Measurements from ENCODE around the gene PHACTR1. TPM values are rescaled to one million over a fixed set of nuclear protein-coding genes. Genes with fewer than 3 reads are reported as not detected.

Gene PHACTR1
- total and polyA plus RNA-seq, 4 donors: 0.31 to 1.5 (median 0.79) TPM

GRCh38 chr6:12927746-12928145 is 211.2 kb downstream of the PHACTR1 start:
- Histone ChIP-seq H3K4me1 (ENCODE audit: control insufficient read depth in 4 of 4, insufficient read depth in 4 of 4, low read length in 3 of 4) (no peaks in the 10 kb centered on the region), H3K4me3 (ENCODE audit: low read depth in 1 of 3, low read length in 3 of 3) (no peak overlapping the region), H3K27ac (ENCODE audit: low read depth in 1 of 2, low read length in 2 of 2) (no peak overlapping the region), H3K9me3 (ENCODE audit: control insufficient read depth in 4 of 4, low read length in 3 of 4) (no peaks in the 10 kb centered on the region), H3K9ac (ENCODE audit: low read depth in 1 of 2, low read length in 2 of 2) (no peak overlapping the region), H3K27me3 (ENCODE audit: control insufficient read depth in 4 of 4, insufficient read depth in 4 of 4, low read length in 3 of 4) (peaks cover 0 to 5% (median 0%) of the 10 kb centered on the region in 4 donors), H3K36me3 (ENCODE audit: control insufficient read depth in 4 of 4, insufficient read depth in 3 of 4, low read depth in 1 of 4, low read length in 3 of 4) (no peaks in the 10 kb centered on the region)
- WGBS: 71% methylated on average over 5 of the region's 5 CpGs
- TF ChIP-seq, protein P1, sequence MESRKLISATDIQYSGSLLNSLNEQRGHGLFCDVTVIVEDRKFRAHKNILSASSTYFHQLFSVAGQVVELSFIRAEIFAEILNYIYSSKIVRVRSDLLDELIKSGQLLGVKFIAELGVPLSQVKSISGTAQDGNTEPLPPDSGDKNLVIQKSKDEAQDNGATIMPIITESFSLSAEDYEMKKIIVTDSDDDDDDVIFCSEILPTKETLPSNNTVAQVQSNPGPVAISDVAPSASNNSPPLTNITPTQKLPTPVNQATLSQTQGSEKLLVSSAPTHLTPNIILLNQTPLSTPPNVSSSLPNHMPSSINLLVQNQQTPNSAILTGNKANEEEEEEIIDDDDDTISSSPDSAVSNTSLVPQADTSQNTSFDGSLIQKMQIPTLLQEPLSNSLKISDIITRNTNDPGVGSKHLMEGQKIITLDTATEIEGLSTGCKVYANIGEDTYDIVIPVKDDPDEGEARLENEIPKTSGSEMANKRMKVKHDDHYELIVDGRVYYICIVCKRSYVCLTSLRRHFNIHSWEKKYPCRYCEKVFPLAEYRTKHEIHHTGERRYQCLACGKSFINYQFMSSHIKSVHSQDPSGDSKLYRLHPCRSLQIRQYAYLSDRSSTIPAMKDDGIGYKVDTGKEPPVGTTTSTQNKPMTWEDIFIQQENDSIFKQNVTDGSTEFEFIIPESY (IDR thresholded peaks at IDR 0.05): no peak
- TF ChIP-seq GABPA (IDR thresholded peaks at IDR 0.05 in 1 of 2, conservative IDR thresholded peaks at IDR 0.05 in 1 of 2): no peak
- no peak for DNase-seq (ENCODE audit: low spot score)

DNA sequence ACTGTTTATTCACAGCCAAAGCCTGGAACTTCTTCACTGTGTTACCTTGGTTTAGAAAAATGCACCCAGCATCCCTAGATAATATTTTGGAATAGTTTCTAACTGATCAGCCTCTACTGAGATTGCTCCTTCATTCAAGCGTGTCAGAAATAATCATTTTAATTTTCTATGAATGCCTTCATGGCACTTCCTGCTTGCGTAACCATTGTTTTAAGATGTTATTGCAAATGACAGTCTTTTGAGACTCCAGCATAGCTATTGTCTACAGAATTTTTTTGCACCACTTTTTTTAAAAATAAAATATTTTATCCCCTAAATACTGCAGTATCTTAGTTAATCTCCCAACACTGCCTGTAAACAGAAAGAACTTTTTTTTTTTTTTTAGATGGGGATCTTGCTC is 213.1 kb downstream of the PHACTR1 start:
- Histone ChIP-seq H3K27me3 (ENCODE audit: control insufficient read depth in 4 of 4, insufficient read depth in 4 of 4, low read length in 3 of 4) (peaks cover 0 to 5% (median 0%) of the 10 kb centered on the region in 4 donors), H3K4me3 (ENCODE audit: low read depth in 1 of 3, low read length in 3 of 3) (no peak overlapping the region), H3K4me1 (ENCODE audit: control insufficient read depth in 4 of 4, insufficient read depth in 4 of 4, low read length in 3 of 4) (no peaks in the 10 kb centered on the region), H3K36me3 (ENCODE audit: control insufficient read depth in 4 of 4, insufficient read depth in 3 of 4, low read depth in 1 of 4, low read length in 3 of 4) (no peaks in the 10 kb centered on the region), H3K27ac (ENCODE audit: low read depth in 1 of 2, low read length in 2 of 2) (no peak overlapping the region), H3K9ac (ENCODE audit: low read depth in 1 of 2, low read length in 2 of 2) (no peak overlapping the region), H3K9me3 (ENCODE audit: control insufficient read depth in 4 of 4, low read length in 3 of 4) (no peaks in the 10 kb centered on the region)
- WGBS: 69% methylated on average over 2 of the region's 2 CpGs
- no peak for DNase-seq (ENCODE audit: low spot score)
- TF ChIP-seq RAD21 (IDR thresholded peaks at IDR 0.05) (no peak), REST (IDR thresholded peaks at IDR 0.05) (no peak), EGR1 (IDR thresholded peaks at IDR 0.05; ENCODE audit: low read depth in 2 of 2) (no peak), TAF1 (conservative IDR thresholded peaks at IDR 0.05) (no peak), JUND (IDR thresholded peaks at IDR 0.05) (no peak), MAX (IDR thresholded peaks at IDR 0.05) (no peak), ATF3 (IDR thresholded peaks at IDR 0.05) (no peak), SP1 (IDR thresholded peaks at IDR 0.05) (no peak), FOXA1 (IDR thresholded peaks at IDR 0.05) (no peak), FOXA2 (IDR thresholded peaks at IDR 0.05) (no peak), RXRA (IDR thresholded peaks at IDR 0.05) (no peak), HNF4A (conservative IDR thresholded peaks at IDR 0.05) (no peak), HNF4G (IDR thresholded peaks at IDR 0.05) (no peak), CTCF (IDR thresholded peaks at IDR 0.05; ENCODE audit: low read depth, low read length, missing input control) (no peak), GABPA (IDR thresholded peaks at IDR 0.05 in 1 of 2, conservative IDR thresholded peaks at IDR 0.05 in 1 of 2) (no peak), YY1 (IDR thresholded peaks at IDR 0.05) (no peak), NR2F2 (IDR thresholded peaks at IDR 0.05) (no peak)
- TF ChIP-seq, protein P1 (IDR thresholded peaks at IDR 0.05): no peak

Data from liver (tissue), 9 donors.